ENCODE data around the gene PRKCA. TPM values are rescaled to one million over a fixed set of nuclear protein-coding genes. Genes with fewer than 3 reads are reported as not detected.
"Not testable (repeated sequence)": the region's sequence is repeated elsewhere in the genome, so short reads cannot be mapped to it uniquely, and the experiment has no call there.

The PRKCA gene
- total and polyA plus RNA-seq, 2 of the 13 experiments (the other 11 are each of a cell fraction or from before 2014, with no cell fraction given): 18.5 to 21.5 TPM

GRCh38 chr17:66341462-66341861, 39.0 kb downstream of the PRKCA start (continued):
- TF ChIP-seq SALL2 (CRISPR knock-in tag; IDR thresholded peaks at IDR 0.05) (no peak), FOXP4 (CRISPR knock-in tag; IDR thresholded peaks at IDR 0.05) (peak; percentile 64; the same call in 1 of the 2 replicates), TEAD2 (CRISPR knock-in tag; IDR thresholded peaks at IDR 0.05) (no peak)

DNA sequence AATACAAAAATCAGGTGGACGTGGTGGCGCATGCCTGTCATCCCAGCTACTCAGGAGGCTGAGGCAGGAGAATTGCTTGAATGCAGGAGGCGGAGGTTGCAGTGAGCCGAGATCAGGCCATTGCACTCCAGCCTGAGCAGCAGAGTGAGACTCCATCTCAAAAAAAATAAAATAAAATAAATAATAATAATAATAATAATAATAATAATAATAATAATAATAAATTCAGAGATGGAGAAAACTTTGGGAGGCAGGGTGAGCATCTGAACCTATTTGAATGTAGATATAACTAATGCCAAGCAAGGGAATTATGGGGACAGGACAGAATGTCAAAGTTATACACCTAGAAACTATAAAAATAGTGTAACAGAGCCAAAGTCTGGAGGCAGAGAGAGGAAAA, 39.9 kb downstream of the PRKCA start:
- BruUV-seq (replicated peaks); DNase-seq (ENCODE audit: low spot score); H3K4me3 ChIP-seq (replicated peaks in 1 of 3; ENCODE audit: insufficient read depth in 1 of 3, low read depth in 2 of 3, low read length in 3 of 3); H3K36me3 ChIP-seq (replicated peaks in 1 of 2; ENCODE audit: control insufficient read depth in 1 of 2, insufficient read depth in 2 of 2, low read length in 2 of 2); H3K27ac ChIP-seq (ENCODE audit: extremely low read length, insufficient read depth, low read length); in situ Hi-C loops (cut with HindIII; ENCODE audit: extremely low pct_ligation_motif_present, low pct_unique_long_range_greater_than_20kb); H3K9ac ChIP-seq (ENCODE audit: insufficient read depth, low read depth, low read length); H3K4me2 ChIP-seq (ENCODE audit: low read depth, low read length); FAIRE-seq; H3K27me3 ChIP-seq (ENCODE audit: control insufficient read depth in 1 of 2, insufficient read depth in 2 of 2, low read length in 2 of 2); H3K9me3 ChIP-seq (ENCODE audit: low read length); ATAC-seq; H4K20me1 ChIP-seq (ENCODE audit: insufficient read depth, low read length); H2AFZ ChIP-seq (ENCODE audit: low read length); CTCF ChIA-PET (ENCODE audit: low intra/inter-chr PET ratio, low total read pairs): not testable (repeated sequence)
- WGBS (ENCODE audit: low lambda C conversion rate): 96% methylated on average over 4 of the region's 4 CpGs
- Histone ChIP-seq H3K79me2 (ENCODE audit: insufficient read depth, low read length) (peaks cover 72% of the 10 kb centered on the region), H3K4me1 (ENCODE audit: insufficient read depth, low read length) (peaks cover 90% of the 10 kb centered on the region)
- POLR2A ChIA-PET: interaction anchor here (0.6 kb wide), 1 partner anchor 1687 kb away, joined by 3 read pairs; no protein-coding TSS in a partner anchor
- intact Hi-C loops (cut with micrococcal nuclease; ENCODE audit: unreplicated experiment): loop anchor here (5.0 to 10.0 kb wide), 4 partner anchors 40 to 117 kb away; partner anchors contain the start of genes APOH and PRKCA

- H3K4me1 ChIP-seq (ENCODE audit: insufficient read depth, low read length): peaks cover 95% of the 10 kb centered on the region
- no peak overlapping the region for H3K4me2 ChIP-seq (ENCODE audit: low read depth, low read length)
- 97% methylated on average over 3 of the region's 3 CpGs for WGBS (ENCODE audit: low lambda C conversion rate)
- H4K20me1 ChIP-seq (ENCODE audit: insufficient read depth, low read length): no peaks in the 10 kb centered on the region
- no peak overlapping the region for H3K9ac ChIP-seq (ENCODE audit: insufficient read depth, low read depth, low read length)
- no peak overlapping the region for H3K4me3 ChIP-seq (replicated peaks in 1 of 3; ENCODE audit: insufficient read depth in 1 of 3, low read depth in 2 of 3, low read length in 3 of 3)
- H3K9me3 ChIP-seq (ENCODE audit: low read length): no peaks in the 10 kb centered on the region
- CTCF ChIA-PET (ENCODE audit: low intra/inter-chr PET ratio, low total read pairs): no interaction called here
- POLR2A ChIA-PET: interaction anchor here (1.2 kb wide), 1 partner anchor 40 kb away, joined by 3 read pairs; no protein-coding TSS in a partner anchor
- FAIRE-seq: no peak
- H2AFZ ChIP-seq (ENCODE audit: low read length): no peak overlapping the region
- no peaks in the 10 kb centered on the region for H3K36me3 ChIP-seq (replicated peaks in 1 of 2; ENCODE audit: control insufficient read depth in 1 of 2, insufficient read depth in 2 of 2, low read length in 2 of 2)
- H3K27me3 ChIP-seq (ENCODE audit: control insufficient read depth in 1 of 2, insufficient read depth in 2 of 2, low read length in 2 of 2): no peaks in the 10 kb centered on the region
- DNase-seq (ENCODE audit: low spot score): peak; percentile 84
- intact Hi-C loops (cut with micrococcal nuclease; ENCODE audit: unreplicated experiment): loop anchor here (5.0 to 10.0 kb wide), 4 partner anchors 41 to 119 kb away; partner anchors contain the start of genes APOH and PRKCA
- BruUV-seq (replicated peaks): no TSS peak
- no peak overlapping the region for H3K27ac ChIP-seq (ENCODE audit: extremely low read length, insufficient read depth, low read length)
- no peak for ATAC-seq
- H3K79me2 ChIP-seq (ENCODE audit: insufficient read depth, low read length): peaks cover 74% of the 10 kb centered on the region
- in situ Hi-C loops (cut with HindIII; ENCODE audit: extremely low pct_ligation_motif_present, low pct_unique_long_range_greater_than_20kb): no loop called here
- TF ChIP-seq ISL2 (CRISPR knock-in tag; IDR thresholded peaks at IDR 0.05): peak; percentile 23; the same call in 1 of the 2 replicates
- TF ChIP-seq RCOR2 (CRISPR knock-in tag; IDR thresholded peaks at IDR 0.05): no peak
- peak; percentile 45; the same call in 1 of the 2 replicates for TF ChIP-seq ARID3A (IDR thresholded peaks at IDR 0.05; ENCODE audit: low read depth, low read length)
- no peak for TF ChIP-seq PRDM10 (CRISPR knock-in tag; IDR thresholded peaks at IDR 0.05; ENCODE audit: low read depth)
- peak; percentile 36; the same call in 1 of the 2 replicates for TF ChIP-seq RARA (CRISPR knock-in tag; IDR thresholded peaks at IDR 0.05)
- TF ChIP-seq SALL2 (CRISPR knock-in tag; IDR thresholded peaks at IDR 0.05): no peak
Observed at GRCh38 chr17:66343531-66344078, 41.2 kb downstream of the PRKCA start.

Measured in HepG2 (cell line).